AG04450 (cell line): ENCODE data around the gene APCDD1L. TPM values are rescaled to one million over a fixed set of nuclear protein-coding genes. Genes with fewer than 3 reads are reported as not detected.

Experiments
- CTCF ChIA-PET: fragments of 300-600, 350-600 bp; formaldehyde crosslinking; extraction: SDS; loops from one replicate; lab custom pipeline; 2022; ENCODE audit warnings: antibody characterized with exemption, inconsistent platforms; lab: Charles Lee
- POLR2A ChIA-PET: fragments of 350-600 bp; formaldehyde crosslinking; extraction: SDS; loops from one replicate; lab custom pipeline; 2021; ENCODE audit warnings: antibody characterized with exemption, inconsistent platforms; lab: Yijun Ruan, JAX
- DNase-seq: peaks from one replicate; pipeline ENCODE4 v3.0.0-alpha.2; 2011; ENCODE audit warnings: low read depth, low spot score
- H3K27ac ChIP-seq: one replicate; pipeline ENCODE4 v1.5.1; 2012; ENCODE audit warnings: low read depth, low read length, control low read depth
- H3K27me3 ChIP-seq: one replicate; pipeline ENCODE4 v1.6.0; 2012; ENCODE audit warnings: low read length; ENCODE audit not compliant: control insufficient read depth, insufficient read depth
- H3K4me3 ChIP-seq: 2 replicates; pipeline ENCODE4 v1.5.1; 2011; ENCODE audit warnings: mild to moderate bottlenecking, low read depth, low read length, control low read depth
- H3K9me3 ChIP-seq: 2 replicates; pipeline ENCODE4 v1.5.1; 2012; ENCODE audit warnings: low read length; ENCODE audit not compliant: control insufficient read depth, insufficient read depth
- polyA plus RNA-seq: library from polyadenylated mRNA; depleted of rRNA; stranded (reverse); fragments of >200 nt; gene quantifications from 2 replicates; pipeline ENCODE4 v1.2.3, GENCODE V29; 2011
- TF ChIP-seq, protein P1 (sequence below): IDR thresholded peaks from 2 replicates; pipeline ENCODE4 v1.5.1; 2011; ENCODE audit warnings: low read depth, low read length, control low read depth, inconsistent platforms

Gene APCDD1L
- polyA plus RNA-seq, 1 experiment = 8.6 TPM

DNA sequence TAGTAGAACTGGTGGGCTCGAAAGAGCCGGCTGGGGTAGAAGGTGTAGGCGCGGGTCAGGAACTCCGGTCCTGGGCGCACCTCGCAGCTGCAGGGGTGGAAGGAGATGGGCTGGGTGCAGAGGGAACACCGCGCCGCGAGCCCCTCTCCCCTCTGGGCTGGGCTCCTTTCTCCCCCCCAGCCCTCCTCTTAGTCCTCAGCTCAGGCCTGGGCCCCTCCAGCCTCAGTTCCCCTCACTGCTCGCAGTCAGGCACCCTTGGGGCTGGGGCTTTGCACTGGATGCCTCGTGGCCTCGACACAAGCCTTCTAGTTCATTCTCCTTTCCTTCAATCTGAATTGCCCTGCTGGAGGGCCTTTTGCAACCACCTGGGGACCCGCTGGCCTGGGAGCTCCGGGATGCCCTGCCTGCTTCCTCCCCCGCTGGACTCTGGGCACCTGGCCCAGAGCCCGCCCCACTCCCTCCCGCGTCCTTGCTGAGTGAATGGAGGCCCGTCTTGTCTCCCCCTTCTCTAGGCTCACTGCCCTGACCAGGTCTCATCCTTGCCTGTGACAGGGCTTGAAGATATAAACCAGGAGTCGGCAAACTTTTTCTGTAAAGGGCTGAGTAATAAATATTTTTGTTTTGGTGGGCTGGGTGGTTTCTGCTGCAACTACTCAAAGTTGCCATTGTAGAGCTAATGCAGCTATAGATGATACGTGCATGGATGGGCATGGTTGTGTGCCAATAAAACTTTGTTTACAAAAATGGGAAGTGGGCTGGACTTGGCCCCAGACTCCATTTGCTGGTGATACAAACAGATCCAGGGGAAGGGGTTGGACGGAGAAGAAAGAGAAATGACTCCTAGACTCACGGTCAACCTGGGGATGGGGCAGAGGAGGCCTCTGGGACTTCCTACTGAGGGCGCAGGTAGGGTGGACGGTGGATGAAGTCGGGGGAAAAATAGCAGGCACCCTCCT is 47.3 kb downstream of the APCDD1L start:
- H3K27me3 ChIP-seq = no peaks in the 10 kb centered on the region
- TF ChIP-seq, protein P1, sequence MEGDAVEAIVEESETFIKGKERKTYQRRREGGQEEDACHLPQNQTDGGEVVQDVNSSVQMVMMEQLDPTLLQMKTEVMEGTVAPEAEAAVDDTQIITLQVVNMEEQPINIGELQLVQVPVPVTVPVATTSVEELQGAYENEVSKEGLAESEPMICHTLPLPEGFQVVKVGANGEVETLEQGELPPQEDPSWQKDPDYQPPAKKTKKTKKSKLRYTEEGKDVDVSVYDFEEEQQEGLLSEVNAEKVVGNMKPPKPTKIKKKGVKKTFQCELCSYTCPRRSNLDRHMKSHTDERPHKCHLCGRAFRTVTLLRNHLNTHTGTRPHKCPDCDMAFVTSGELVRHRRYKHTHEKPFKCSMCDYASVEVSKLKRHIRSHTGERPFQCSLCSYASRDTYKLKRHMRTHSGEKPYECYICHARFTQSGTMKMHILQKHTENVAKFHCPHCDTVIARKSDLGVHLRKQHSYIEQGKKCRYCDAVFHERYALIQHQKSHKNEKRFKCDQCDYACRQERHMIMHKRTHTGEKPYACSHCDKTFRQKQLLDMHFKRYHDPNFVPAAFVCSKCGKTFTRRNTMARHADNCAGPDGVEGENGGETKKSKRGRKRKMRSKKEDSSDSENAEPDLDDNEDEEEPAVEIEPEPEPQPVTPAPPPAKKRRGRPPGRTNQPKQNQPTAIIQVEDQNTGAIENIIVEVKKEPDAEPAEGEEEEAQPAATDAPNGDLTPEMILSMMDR = no peak
- no peak overlapping the region for H3K27ac ChIP-seq
- ChIA-PET POLR2A (interaction anchor here (0.7 kb wide), 1 partner anchor 43 kb away, joined by 3 read pairs; no protein-coding TSS in a partner anchor), CTCF (interaction anchor here (0.6 to 0.8 kb wide), 2 partner anchors 12 to 20 kb away, joined by 4 to 5 read pairs; no protein-coding TSS in a partner anchor)
- no peak for DNase-seq
- no peaks in the 10 kb centered on the region; the same call in 1 of the 2 replicates for H3K9me3 ChIP-seq
- no peak overlapping the region for H3K4me3 ChIP-seq

DNA sequence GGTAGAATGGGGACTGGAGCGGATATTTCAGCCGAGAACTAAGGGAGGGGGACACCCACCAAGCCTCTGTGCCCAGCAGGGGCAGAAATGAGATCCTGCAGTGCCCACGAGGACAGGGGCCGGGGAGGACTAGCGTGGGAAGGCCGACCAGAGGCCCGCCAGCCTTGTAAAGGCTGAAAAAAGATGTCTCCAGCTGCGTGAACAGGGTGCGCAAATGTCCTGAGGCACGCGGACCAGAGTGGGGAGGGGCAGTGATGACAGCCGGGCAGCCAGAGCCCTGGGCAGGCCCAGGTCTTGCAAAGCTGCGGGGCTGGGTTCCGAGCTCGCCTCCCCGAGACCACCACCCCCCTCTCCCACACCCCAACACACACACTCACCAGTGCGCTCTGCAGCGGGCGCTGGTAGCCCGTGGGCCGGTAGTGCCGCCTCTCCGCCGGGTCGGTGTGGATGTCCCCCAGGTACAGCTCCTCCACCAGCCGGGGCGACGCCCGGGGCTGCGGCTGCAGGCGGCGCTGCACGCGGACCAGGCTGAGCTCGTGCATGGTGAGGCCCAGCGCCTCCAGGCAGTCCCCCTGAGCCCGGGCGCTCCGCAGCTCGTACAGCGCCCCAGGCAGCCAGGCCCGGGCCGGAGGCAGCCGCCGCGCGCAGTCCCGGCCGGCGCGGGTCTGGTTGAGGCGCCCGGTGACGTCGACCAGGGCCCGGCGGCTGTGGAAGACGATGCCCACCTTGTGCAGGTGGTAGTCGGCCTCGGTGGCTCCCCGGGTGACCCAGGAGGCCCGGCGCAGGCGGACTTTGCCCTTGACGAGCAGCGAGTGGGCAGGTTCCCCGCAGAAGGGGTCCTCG is 48.2 kb downstream of the APCDD1L start:
- H3K9me3 ChIP-seq = no peaks in the 10 kb centered on the region; the same call in 1 of the 2 replicates
- ChIA-PET POLR2A (no interaction called here), CTCF (interaction anchor here (0.6 kb wide), 1 partner anchor 13 kb away, joined by 4 read pairs; no protein-coding TSS in a partner anchor)
- TF ChIP-seq, protein P1 = no peak
- no peaks in the 10 kb centered on the region for H3K27me3 ChIP-seq
- no peak overlapping the region for H3K4me3 ChIP-seq
- no peak overlapping the region for H3K27ac ChIP-seq
- no peak for DNase-seq

DNA sequence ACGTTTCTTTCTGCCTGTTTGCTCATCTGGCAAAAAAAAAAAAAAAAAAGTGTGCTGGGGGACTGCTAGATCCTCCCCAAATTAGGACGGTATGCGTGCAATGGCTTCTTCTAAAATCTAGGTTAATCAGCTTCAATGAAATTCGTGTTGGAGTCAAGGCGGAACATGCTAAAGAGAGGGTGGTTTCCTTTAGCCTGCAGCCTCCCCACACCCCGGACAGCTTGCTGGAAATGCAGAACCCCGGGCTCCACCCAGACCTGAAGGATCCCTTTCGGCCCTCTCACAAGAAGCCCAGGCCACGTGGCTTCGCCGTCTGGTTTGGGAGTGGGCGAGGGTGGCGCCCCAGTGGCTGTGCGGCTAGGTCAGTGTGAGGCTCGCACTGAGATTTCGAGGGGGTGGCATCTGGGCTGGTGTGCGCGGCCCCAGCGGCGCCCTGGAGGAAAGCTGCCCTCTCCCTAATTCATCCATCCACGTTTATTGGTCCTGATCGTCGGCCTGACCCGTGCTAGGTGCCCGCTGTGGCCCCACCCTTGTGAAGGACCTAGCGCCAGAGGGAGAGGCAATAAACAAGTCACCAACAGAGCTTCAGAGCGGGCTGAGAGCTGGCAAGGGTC is 49.0 kb downstream of the APCDD1L start:
- TF ChIP-seq, protein P1 = no peak
- no peak overlapping the region for H3K27ac ChIP-seq
- no peaks in the 10 kb centered on the region; the same call in 1 of the 2 replicates for H3K9me3 ChIP-seq
- ChIA-PET CTCF (no interaction called here), POLR2A (interaction anchor here (0.6 kb wide), 1 partner anchor 46 kb away, joined by 3 read pairs; no protein-coding TSS in a partner anchor)
- H3K4me3 ChIP-seq = no peak overlapping the region
- no peak for DNase-seq
- H3K27me3 ChIP-seq = no peaks in the 10 kb centered on the region

DNA sequence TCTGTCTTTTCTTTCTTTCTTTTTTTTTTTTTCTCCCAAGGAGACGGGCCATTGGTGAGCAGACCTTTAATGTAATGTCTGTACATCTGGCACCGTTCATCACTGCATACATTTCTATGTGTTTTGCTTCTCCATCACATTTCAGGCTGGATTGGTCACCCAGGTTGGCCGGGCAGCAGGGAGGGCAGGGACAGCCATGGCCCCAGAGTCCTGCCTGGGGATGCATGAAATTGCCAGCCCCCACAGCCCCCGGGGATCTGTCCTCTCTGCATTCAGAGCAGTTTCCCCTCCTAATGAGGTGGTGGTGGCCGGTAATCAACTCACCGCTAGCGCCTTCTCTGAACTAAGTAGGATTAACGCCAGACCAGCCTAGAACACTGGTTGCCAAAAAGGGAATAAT is 50.4 kb downstream of the APCDD1L start:
- Histone ChIP-seq H3K4me3 (no peak overlapping the region), H3K9me3 (no peaks in the 10 kb centered on the region; the same call in 1 of the 2 replicates), H3K27ac (no peak overlapping the region), H3K27me3 (no peaks in the 10 kb centered on the region)
- CTCF ChIA-PET = no interaction called here
- TF ChIP-seq, protein P1 = no peak
- POLR2A ChIA-PET = no interaction called here
- DNase-seq = no peak
